ENCODE results near the gene PPIL1. TPM values are rescaled to one million over a fixed set of nuclear protein-coding genes. Genes with fewer than 3 reads are reported as not detected.

The PPIL1 gene
- total RNA-seq, 4 donors from 2014 or later, result 17.5 to 31.6 (median 20.9) TPM

DNA sequence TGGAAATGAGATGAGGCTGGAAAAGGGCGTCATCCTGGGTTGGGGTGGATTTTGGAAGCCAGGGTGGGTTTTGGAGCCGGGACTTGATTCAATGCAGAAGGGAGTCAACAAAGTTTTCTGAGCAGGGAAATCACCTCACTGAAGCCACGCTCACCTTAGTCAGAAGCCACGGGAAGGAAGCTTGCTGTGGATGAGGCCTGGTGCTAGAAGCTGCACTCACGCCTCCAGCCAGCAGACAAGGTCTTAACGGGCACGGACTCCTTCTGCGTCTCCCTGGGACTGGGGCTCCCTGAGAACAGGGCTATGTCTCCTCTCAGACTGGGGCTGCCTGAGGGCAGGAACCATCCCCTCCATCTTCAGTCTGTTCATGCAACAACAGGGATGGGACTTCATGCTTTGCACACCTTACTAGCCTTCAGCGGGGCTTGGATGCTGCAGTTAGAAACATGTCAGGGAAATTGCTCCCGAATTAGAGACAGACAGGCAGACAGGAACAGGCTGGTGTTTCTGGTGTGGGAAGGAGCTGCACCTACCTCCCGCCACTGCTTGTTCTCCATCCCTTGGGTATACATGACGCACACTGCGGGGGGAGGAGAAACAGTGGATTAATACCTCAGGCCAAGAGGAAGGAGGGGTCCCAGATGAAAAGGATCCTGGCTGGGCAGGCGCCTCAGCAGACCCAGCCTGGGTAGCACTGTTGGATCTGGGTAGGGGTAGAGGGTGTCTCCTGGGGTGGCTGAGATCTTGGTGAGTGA is 52.8 kb downstream of the PPIL1 start:
- TF ChIP-seq, protein P1, sequence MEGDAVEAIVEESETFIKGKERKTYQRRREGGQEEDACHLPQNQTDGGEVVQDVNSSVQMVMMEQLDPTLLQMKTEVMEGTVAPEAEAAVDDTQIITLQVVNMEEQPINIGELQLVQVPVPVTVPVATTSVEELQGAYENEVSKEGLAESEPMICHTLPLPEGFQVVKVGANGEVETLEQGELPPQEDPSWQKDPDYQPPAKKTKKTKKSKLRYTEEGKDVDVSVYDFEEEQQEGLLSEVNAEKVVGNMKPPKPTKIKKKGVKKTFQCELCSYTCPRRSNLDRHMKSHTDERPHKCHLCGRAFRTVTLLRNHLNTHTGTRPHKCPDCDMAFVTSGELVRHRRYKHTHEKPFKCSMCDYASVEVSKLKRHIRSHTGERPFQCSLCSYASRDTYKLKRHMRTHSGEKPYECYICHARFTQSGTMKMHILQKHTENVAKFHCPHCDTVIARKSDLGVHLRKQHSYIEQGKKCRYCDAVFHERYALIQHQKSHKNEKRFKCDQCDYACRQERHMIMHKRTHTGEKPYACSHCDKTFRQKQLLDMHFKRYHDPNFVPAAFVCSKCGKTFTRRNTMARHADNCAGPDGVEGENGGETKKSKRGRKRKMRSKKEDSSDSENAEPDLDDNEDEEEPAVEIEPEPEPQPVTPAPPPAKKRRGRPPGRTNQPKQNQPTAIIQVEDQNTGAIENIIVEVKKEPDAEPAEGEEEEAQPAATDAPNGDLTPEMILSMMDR (IDR thresholded peaks at IDR 0.05), result no peak
- DNase-seq (ENCODE audit: low spot score), result no peak
- no peak for ATAC-seq (ENCODE audit: low FRiP score)

- DNase-seq (ENCODE audit: low spot score), result no peak
- no peak for ATAC-seq (ENCODE audit: low FRiP score)
- TF ChIP-seq, protein P1 (IDR thresholded peaks at IDR 0.05), result no peak
Measured at GRCh38 chr6:36820700-36821580, 53.7 kb downstream of the PPIL1 start.

DNA sequence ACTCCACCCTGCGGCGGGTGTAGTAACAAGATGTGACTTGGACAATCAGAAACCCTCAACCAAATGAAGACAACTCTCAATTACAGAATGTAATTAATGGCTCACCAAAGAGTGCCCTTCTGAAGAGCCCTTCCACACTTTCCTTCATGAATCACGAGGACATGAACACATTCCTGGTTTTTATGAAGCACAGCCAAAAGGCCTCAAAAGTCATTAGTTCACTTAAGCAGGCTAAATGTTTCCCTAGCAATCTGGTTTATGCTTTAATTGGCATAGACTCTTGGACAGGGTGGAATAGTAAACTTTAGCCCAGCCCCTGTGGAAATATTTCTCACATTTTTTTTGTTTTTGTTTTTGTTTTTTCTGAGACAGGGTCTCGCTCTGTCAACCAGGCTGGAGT is 55.8 kb downstream of the PPIL1 start:
- ATAC-seq (ENCODE audit: low FRiP score) (no peak), DNase-seq (ENCODE audit: low spot score) (no peak)
- TF ChIP-seq, protein P1 (IDR thresholded peaks at IDR 0.05), result no peak

GRCh38 chr6:36817847-36818246 is 56.8 kb downstream of the PPIL1 start:
- DNase-seq (ENCODE audit: low spot score) (no peak), ATAC-seq (ENCODE audit: low FRiP score) (no peak)
- TF ChIP-seq, protein P1 (IDR thresholded peaks at IDR 0.05), result no peak

GRCh38 chr6:36817176-36817817 is 57.3 kb downstream of the PPIL1 start:
- TF ChIP-seq, protein P1 (IDR thresholded peaks at IDR 0.05), result no peak
- no peak for ATAC-seq (ENCODE audit: low FRiP score)
- DNase-seq (ENCODE audit: low spot score), result no peak

GRCh38 chr6:36815962-36816735 is 58.5 kb downstream of the PPIL1 start:
- TF ChIP-seq, protein P1 (IDR thresholded peaks at IDR 0.05), result no peak
- DNase-seq (ENCODE audit: low spot score), result no peak
- ATAC-seq (ENCODE audit: low FRiP score), result no peak

Data from omental fat pad (tissue), 4 donors.